HG02852 (cell line): ENCODE measurements around the gene CSMD2.

Experiments used
- ATAC-seq: cut with Tn5 transposase; IDR thresholded peaks from one replicate; pipeline ENCODE4 v1.9.1; 2021; ENCODE audit warnings: mild to moderate bottlenecking, moderate library complexity; ENCODE audit not compliant: unreplicated experiment

Gene CSMD2

DNA sequence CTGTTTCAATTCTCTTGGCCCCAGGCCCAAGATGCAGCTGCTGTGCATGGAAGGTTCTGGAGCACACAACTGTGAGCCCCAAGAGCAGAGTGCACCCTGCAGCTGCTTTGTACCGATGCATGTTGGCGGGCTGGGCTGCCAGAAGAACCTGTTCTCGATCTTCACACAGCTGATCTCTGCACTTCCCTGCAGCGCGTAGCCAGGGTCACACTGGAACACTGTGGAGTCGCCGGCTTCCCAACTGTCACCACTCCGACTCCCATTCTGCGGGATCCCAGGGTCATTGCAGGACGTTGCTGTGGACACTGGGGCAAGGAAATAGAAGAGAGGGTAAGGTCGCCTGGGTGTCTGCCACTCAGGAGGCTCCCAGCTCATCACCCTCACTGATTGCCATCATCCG is 507.2 kb downstream of the CSMD2 start:
- ATAC-seq = no peak

DNA sequence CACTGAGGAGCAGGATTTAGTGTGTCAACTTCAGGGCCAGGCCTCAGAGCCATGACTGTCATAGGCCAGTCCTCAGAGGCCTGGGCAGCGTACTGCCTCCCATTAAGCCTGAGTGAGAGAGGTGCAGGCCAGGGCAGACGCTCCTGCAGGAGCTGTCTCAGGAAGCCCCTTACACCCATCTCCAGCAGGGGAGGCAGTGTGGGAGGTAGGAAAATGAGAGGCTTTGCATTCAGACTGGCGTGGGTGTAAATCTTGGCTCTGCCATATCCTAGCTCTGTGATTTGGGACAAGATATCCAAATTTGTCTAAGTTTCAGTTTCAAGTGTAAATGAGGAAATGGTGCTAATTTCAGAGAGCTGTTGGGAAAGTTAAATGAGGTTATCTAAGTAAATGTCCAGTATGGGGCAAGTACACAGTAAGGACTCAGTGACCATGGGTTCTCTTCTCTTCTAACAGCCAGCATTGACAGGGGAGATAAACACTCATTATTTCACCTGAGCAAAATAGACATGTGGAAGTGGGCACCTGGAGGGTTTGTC is 508.5 kb downstream of the CSMD2 start:
- no peak for ATAC-seq

DNA sequence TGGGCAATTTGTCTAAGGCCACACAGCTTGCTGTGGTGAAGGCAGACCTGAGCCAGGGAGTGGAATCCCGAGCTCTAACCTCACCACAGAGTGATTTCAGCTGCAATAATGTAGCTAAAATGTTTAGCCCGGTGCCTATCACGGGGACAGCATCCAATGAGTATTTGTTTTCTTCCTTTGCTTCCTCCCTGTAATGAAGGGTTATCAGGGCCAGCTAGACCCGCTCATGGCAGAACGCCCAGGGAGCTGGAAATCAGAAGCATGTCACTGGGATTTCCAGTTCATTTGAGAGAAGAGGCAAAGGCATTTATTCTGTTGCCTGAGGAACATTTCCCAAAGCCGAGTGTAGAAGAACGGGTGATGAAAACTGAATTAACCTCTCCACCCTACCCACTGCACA is 509.5 kb downstream of the CSMD2 start:
- no peak for ATAC-seq

GRCh38 chr1:33654267-33654834 is 510.7 kb downstream of the CSMD2 start:
- no peak for ATAC-seq

DNA sequence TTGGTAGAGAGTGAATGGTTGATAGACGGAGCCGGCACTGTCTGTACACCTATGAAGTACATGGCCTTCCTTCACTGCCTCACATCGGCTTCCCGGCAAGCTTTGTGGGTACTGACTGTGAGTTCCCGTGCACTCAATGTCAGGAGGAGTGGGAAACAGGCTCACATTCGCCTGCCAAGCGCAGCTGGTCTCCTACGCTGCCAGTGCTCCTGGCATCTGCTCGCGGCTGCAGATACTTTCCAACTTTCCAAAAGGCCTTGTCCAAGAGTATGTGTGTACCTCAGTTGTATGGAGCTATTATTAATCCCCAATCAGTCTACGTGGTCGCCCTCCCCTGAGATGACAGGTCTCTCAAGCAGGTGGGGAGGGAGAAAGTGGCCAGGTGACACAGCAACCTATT is 511.8 kb downstream of the CSMD2 start:
- no peak for ATAC-seq

- no peak for ATAC-seq
Observed at GRCh38 chr1:33650708-33651107, 514.3 kb downstream of the CSMD2 start.

DNA sequence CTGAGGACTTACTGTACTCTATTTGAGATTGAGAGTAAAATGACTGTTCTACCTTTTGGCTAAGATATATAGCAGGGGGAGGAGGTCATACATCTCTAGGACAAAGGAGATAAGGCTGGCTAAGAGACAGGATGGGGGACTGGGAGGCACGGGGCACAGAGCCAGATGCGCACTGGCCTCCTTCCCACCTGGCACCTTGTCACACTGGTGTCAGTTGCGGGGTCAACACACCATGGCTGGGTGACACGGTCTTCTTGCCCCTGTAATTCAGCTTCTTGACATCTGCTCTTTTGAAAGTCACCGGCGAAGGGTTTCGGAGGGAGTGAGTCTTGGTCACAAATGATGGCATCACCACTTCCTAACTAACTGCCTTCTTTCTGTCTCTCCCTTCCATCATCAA is 515.3 kb downstream of the CSMD2 start:
- ATAC-seq = no peak

- no peak for ATAC-seq
Observed at GRCh38 chr1:33643216-33643615, 521.8 kb downstream of the CSMD2 start.

DNA sequence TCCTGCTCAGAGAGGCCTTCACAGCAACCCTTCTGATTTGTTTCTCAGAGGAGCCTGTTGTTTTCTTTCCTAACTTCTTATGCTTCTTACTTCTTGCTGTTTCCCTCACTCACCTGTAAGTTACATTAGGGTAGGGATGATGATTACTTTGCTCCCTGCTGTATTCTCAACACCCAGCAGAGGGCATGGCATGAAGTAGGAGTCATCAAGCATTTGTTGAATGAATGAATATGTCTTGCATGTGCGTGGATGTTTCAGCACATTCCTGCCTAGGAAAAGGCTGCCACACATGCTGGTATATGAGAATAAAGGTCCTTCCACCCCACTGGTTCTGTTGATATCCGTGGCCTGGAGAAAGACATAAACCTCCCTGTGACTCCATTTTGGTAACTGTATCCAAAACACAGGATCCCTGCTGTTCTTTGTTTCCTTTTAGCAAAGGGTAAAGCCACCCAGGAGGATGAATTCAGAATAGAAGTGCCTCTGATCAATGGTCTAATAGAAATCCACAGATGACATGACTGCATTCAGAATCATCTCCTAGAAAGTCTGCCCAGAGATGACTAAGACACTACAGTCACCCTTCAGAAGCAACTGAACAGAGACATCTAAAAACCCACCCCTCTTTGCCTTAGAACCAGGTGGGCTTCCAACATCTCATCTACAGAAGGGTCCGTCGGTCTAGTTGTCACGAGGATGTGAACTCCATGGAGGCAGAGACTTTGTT is 523.8 kb downstream of the CSMD2 start:
- no peak for ATAC-seq

GRCh38 chr1:33640114-33640660 is 524.8 kb downstream of the CSMD2 start:
- ATAC-seq = no peak

GRCh38 chr1:33637846-33638440 is 527.1 kb downstream of the CSMD2 start:
- ATAC-seq = no peak

DNA sequence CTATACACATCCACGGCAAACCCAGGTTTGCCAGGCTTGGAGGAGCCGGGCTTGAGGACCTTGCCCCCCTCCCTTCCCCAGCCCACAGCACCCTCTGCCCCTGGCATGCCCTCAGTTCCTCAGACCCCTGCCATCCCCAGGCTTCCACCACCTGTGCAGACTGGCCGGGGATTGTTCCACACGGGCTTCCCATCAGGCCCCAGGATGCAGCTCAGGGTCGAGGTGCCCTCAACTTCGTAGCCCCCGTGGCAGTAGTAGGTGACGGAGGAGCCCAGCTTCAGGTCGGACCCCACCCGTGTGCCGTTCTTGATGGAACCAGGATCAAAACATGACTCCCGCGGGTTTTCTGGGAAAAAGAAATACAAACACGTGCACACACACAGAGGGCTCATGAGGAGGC is 528.8 kb downstream of the CSMD2 start:
- ATAC-seq = no peak

DNA sequence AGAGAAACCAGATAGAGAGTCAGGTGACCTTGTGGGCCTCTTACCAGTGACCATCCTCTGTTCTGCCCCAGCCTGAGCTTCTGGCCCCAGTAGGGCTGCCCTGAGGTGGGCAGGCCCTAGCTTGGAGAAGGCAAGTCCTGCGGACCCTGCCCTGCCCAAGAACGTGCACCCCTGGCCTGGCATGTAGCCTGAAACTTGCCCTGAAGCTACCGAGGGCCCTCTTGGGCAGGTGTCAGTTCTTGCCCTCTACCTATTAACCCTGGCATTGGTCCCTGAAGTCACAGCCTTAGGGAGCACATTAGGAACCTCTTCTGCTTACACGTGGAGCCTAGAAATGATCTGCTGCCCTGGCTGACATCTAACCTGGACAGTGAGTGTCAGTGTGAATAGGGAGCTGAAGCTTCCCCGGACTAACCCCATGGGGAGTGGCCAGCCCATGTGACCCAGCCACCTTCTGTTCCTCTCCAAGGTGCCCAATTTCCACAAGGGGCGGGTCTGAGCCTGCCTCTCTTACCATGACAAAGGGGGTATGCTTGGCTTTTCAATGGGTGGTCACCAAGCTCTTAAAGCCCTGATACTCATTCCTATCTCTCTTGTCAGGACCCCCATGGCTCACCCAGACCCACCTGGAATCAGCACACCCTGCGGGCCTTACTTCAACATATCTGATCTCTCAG is 529.6 kb downstream of the CSMD2 start:
- no peak for ATAC-seq

GRCh38 chr1:33634806-33635205 is 530.2 kb downstream of the CSMD2 start:
- no peak for ATAC-seq

- no peak for ATAC-seq
Observed at GRCh38 chr1:33634143-33634542, 530.9 kb downstream of the CSMD2 start.

DNA sequence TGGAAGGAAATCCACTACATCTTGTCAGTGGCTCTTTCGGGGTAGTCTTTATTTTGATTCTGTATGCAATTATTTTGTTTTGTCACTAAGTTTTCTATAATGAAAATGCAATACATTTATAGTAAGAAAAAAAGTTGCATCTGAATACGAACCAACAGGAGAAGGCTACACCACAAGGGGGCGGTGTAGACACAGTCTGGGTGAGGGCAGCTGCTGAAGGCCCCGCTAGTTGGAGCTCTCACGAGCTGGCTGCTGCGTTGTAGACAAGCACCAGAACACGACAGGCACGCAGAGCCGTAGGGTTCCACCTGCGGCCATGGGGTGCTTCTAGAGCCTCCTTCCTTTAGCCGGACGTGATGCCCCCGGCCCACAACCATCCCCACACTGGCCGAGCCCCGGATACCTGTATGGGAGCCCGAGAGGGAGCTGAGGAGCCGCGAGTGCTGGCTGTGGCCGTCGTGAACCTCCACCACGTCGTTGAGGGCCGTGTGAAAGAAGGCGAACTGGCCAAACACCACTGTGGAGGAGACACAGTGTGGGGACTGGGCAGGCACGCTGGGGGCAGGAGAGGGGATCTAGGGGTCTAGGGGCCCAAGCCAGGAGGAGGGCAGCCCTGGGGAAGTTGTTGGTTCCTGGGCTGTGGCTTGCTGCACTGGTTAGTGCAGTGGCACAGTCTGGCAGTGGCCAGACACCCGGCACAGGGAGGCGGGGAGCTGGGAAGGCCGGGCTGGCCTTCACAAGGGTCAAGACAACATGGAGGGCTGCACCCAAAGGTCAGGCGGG is 531.8 kb downstream of the CSMD2 start:
- no peak for ATAC-seq

GRCh38 chr1:33630686-33631085 is 534.3 kb downstream of the CSMD2 start:
- ATAC-seq = no peak

GRCh38 chr1:33626801-33627200 is 538.2 kb downstream of the CSMD2 start:
- ATAC-seq = no peak

DNA sequence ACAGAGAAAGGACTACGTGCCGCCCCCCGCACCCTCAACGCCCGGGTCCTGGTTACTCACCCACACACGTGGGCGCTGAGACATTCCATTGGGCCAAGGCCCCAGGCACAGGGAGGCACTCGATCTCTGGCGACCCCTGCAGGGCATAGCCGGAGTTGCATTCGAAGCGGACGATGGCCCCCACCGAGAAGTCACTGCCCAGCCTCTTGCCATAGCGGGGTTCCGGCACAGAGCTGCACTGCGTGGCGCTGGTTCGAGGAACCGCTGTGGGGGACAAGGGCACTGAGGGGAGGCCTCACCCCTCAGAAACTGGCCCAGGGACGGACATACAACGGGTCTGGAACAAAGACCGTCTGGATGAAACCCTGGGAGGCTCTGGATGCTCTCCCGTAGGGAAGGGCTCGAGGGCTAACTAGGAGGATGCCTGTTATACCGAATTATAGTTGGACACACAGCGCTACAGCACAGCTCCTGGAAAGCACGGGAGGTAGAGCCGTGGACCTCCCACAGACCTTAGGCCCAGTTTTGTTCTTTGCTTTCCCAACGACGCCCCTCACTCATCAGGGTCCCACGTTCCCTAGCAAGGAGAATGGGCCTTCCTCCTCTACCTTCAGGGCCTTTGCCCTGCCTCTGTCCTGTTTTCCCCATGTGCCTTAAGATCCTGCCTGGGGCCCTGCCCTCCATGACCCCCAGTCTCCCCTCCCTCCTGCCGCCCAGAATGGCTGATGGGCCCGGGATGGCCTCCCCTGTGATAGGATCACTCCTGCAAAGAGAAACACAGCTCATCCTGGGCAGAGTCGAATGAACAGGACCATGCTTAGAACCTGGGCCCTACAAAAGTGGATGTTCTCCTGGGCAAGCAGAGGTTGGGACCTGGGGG is 539.8 kb downstream of the CSMD2 start:
- no peak for ATAC-seq
